Loucy (cell line): Measurements from ENCODE around the gene GGACT.

ENCODE experiments used
- H2AFZ ChIP-seq: fragments of 200-600 bp; sonication (generic); 2 replicates; pipeline ENCODE4 v1.6.0; 2016; ENCODE audit warnings: antibody characterized with exemption, mild to moderate bottlenecking, low read length, moderate library complexity
- H3F3A ChIP-seq: fragments of 200-600 bp; 2 replicates; pipeline ENCODE4 v1.6.0; 2016; ENCODE audit warnings: antibody characterized with exemption, low read depth, mild to moderate bottlenecking
- H3K27me3 ChIP-seq: fragments of 200-600 bp; sonication (generic); 2 replicates; pipeline ENCODE4 v1.6.1; 2014; ENCODE audit warnings: low read length, mild to moderate bottlenecking; ENCODE audit not compliant: insufficient read depth, poor library complexity, severe bottlenecking
- H3K36me3 ChIP-seq: fragments of 200-600 bp; sonication (generic); 2 replicates; pipeline ENCODE4 v1.6.1; 2016; ENCODE audit warnings: low read length; ENCODE audit not compliant: insufficient read depth
- H3K4me1 ChIP-seq: fragments of 200-600 bp; sonication (generic); 2 replicates; pipeline ENCODE4 v1.5.1; 2014; ENCODE audit warnings: low read length, mild to moderate bottlenecking; ENCODE audit not compliant: insufficient read depth, poor library complexity, severe bottlenecking
- H3K4me2 ChIP-seq: fragments of 200-600 bp; sonication (generic); 2 replicates; pipeline ENCODE4 v1.6.0; 2014; ENCODE audit warnings: antibody characterized with exemption, low read length, low read depth, mild to moderate bottlenecking; ENCODE audit not compliant: poor library complexity, severe bottlenecking
- H3K4me3 ChIP-seq: fragments of 200-600 bp; sonication (generic); 2 replicates; pipeline ENCODE4 v1.5.1; 2014; ENCODE audit warnings: low read length, mild to moderate bottlenecking, mixed read lengths; ENCODE audit not compliant: poor library complexity, severe bottlenecking
- H3K79me2 ChIP-seq: fragments of 200-600 bp; sonication (generic); 2 replicates; pipeline ENCODE4 v1.6.1; 2014; ENCODE audit warnings: low read length; ENCODE audit not compliant: insufficient read depth
- H3K9ac ChIP-seq: fragments of 200-600 bp; sonication (generic); 2 replicates; pipeline ENCODE4 v1.6.0; 2014; ENCODE audit warnings: mild to moderate bottlenecking, low read depth, low read length, moderate library complexity; ENCODE audit not compliant: poor library complexity, severe bottlenecking
- H3K9me2 ChIP-seq: fragments of 200-600 bp; sonication (generic); replicated peaks from 2 replicates; pipeline ENCODE4 v1.6.1; 2016; ENCODE audit warnings: low read depth, low read length, mixed read lengths
- H3K9me3 ChIP-seq: fragments of 200-600 bp; sonication (generic); 2 replicates; pipeline ENCODE4 v1.6.1; 2014; ENCODE audit warnings: mild to moderate bottlenecking, antibody characterized with exemption, low read length, low read depth; ENCODE audit not compliant: insufficient read depth
- H4K20me1 ChIP-seq: fragments of 200-600 bp; sonication (generic); 2 replicates; pipeline ENCODE4 v1.6.0; 2014; ENCODE audit warnings: antibody characterized with exemption, low read length, mild to moderate bottlenecking; ENCODE audit not compliant: insufficient read depth, poor library complexity, severe bottlenecking
- EZH2phosphoT487 ChIP-seq: fragments of 200-600 bp; IDR thresholded peaks from 2 replicates; pipeline ENCODE4 v1.6.1; 2018; ENCODE audit warnings: antibody characterized with exemption, mild to moderate bottlenecking, moderate library complexity, borderline replicate concordance
- TF ChIP-seq, protein P1 (sequence below): fragments of 200-600 bp; sonication (generic); conservative IDR thresholded peaks from 2 replicates; pipeline ENCODE4 v1.5.1; 2014; ENCODE audit warnings: mild to moderate bottlenecking, antibody characterized with exemption, low read length

The GGACT gene

DNA sequence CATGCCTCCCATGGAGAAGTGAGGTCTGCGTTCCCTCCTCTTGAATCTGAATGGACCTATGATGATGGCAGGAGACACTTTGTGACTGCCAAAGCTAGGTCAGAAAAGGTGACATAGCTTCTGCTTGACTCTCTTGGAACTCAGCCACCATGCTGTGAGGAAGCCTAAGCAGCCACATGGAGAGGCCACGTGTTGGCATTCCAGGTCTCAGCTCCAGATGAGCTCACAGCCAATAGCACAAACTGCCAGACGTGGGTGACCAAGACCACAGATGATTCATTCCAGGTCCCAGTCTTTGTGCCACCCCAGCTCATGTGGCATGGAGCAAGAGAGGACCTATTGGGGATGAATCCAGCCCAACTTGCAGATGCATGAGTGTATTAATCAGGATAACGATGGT lies 8.7 kb upstream of the GGACT start:
- Histone ChIP-seq H3K4me1 (no peaks in the 10 kb centered on the region), H3K9me2 (no peaks in the 10 kb centered on the region), H3K36me3 (no peaks in the 10 kb centered on the region), H3F3A (no peaks in the 10 kb centered on the region), H2AFZ (no peak overlapping the region), H3K4me2 (no peak overlapping the region), H4K20me1 (no peaks in the 10 kb centered on the region), H3K27me3 (no peaks in the 10 kb centered on the region), H3K79me2 (no peaks in the 10 kb centered on the region), H3K9me3 (no peaks in the 10 kb centered on the region), H3K9ac (no peak overlapping the region), H3K4me3 (no peak overlapping the region)
- TF ChIP-seq, protein P1, sequence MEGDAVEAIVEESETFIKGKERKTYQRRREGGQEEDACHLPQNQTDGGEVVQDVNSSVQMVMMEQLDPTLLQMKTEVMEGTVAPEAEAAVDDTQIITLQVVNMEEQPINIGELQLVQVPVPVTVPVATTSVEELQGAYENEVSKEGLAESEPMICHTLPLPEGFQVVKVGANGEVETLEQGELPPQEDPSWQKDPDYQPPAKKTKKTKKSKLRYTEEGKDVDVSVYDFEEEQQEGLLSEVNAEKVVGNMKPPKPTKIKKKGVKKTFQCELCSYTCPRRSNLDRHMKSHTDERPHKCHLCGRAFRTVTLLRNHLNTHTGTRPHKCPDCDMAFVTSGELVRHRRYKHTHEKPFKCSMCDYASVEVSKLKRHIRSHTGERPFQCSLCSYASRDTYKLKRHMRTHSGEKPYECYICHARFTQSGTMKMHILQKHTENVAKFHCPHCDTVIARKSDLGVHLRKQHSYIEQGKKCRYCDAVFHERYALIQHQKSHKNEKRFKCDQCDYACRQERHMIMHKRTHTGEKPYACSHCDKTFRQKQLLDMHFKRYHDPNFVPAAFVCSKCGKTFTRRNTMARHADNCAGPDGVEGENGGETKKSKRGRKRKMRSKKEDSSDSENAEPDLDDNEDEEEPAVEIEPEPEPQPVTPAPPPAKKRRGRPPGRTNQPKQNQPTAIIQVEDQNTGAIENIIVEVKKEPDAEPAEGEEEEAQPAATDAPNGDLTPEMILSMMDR = no peak
- TF ChIP-seq EZH2phosphoT487 = no peak

DNA sequence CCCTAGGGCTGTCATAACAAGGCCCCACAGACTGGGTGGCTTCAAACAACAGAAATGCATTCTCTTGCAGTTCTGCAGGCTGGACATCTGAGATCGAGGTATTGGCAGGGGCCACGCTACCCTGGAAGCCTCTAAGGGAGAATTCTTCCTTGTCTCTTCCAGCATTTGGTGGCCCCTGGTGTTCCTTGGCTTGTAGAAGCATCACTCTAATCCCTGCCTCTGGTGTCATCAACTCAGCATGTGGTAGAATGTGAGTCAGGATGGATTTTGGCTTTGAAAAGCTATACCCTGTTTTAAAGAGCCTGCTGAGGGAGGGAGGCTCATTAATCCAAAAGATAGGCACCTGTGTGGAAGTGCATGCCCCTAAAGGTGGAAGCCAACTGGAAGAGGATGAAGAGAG lies 7.9 kb upstream of the GGACT start:
- no peaks in the 10 kb centered on the region for H3K9me2 ChIP-seq
- H3K27me3 ChIP-seq = no peaks in the 10 kb centered on the region
- no peaks in the 10 kb centered on the region for H3K4me1 ChIP-seq
- H3F3A ChIP-seq = no peaks in the 10 kb centered on the region
- H3K4me2 ChIP-seq = no peak overlapping the region
- H3K9ac ChIP-seq = no peak overlapping the region
- no peaks in the 10 kb centered on the region for H3K79me2 ChIP-seq
- no peaks in the 10 kb centered on the region for H4K20me1 ChIP-seq
- no peaks in the 10 kb centered on the region for H3K36me3 ChIP-seq
- no peak for TF ChIP-seq EZH2phosphoT487
- TF ChIP-seq, protein P1 = no peak
- no peak overlapping the region for H2AFZ ChIP-seq
- H3K9me3 ChIP-seq = no peaks in the 10 kb centered on the region
- H3K4me3 ChIP-seq = no peak overlapping the region

- no peak overlapping the region for H3K4me2 ChIP-seq
- no peaks in the 10 kb centered on the region for H3K9me2 ChIP-seq
- H3K4me3 ChIP-seq = no peak overlapping the region
- no peaks in the 10 kb centered on the region for H3K27me3 ChIP-seq
- no peaks in the 10 kb centered on the region for H3K4me1 ChIP-seq
- H2AFZ ChIP-seq = no peak overlapping the region
- H4K20me1 ChIP-seq = no peaks in the 10 kb centered on the region
- TF ChIP-seq, protein P1 = peak; percentile 54
- TF ChIP-seq EZH2phosphoT487 = no peak
- no peaks in the 10 kb centered on the region for H3K9me3 ChIP-seq
- H3K79me2 ChIP-seq = no peaks in the 10 kb centered on the region
- no peaks in the 10 kb centered on the region for H3K36me3 ChIP-seq
- H3F3A ChIP-seq = no peaks in the 10 kb centered on the region
- no peak overlapping the region for H3K9ac ChIP-seq
Observed at GRCh38 chr13:100594731-100595130, 6.1 kb upstream of the GGACT start.
